ENCODE data around the gene ASIC3.

The ASIC3 gene

GRCh38 chr7:151045262-151045661 lies 3.1 kb upstream of the ASIC3 start:
- no peak overlapping the region for H3K27ac ChIP-seq
- TF ChIP-seq CTCF (conservative IDR thresholded peaks at IDR 0.05) (no peak), ZFX (IDR thresholded peaks at IDR 0.05) (no peak)

- TF ChIP-seq CTCF (conservative IDR thresholded peaks at IDR 0.05) (no peak), ZFX (IDR thresholded peaks at IDR 0.05) (no peak)
- H3K27ac ChIP-seq, result no peak overlapping the region
Measured at GRCh38 chr7:151045967-151046366, 2.4 kb upstream of the ASIC3 start.

GRCh38 chr7:151046603-151047573 lies 1.4 kb upstream of the ASIC3 start:
- H3K27ac ChIP-seq, result no peak overlapping the region
- TF ChIP-seq ZFX (IDR thresholded peaks at IDR 0.05), result no peak
- TF ChIP-seq CTCF (conservative IDR thresholded peaks at IDR 0.05), result no peak

GRCh38 chr7:151048911-151049463 lies 656 bp downstream of the ASIC3 start:
- TF ChIP-seq ZFX (IDR thresholded peaks at IDR 0.05) (no peak), CTCF (conservative IDR thresholded peaks at IDR 0.05) (no peak)
- no peak overlapping the region for H3K27ac ChIP-seq

- no peak for TF ChIP-seq CTCF (conservative IDR thresholded peaks at IDR 0.05)
- TF ChIP-seq ZFX (IDR thresholded peaks at IDR 0.05), result no peak
- no peak overlapping the region for H3K27ac ChIP-seq
Measured at GRCh38 chr7:151051108-151051507, 2.8 kb downstream of the ASIC3 start.

GRCh38 chr7:151053096-151053495 lies 4.8 kb downstream of the ASIC3 start:
- no peak overlapping the region for H3K27ac ChIP-seq
- TF ChIP-seq ZFX (IDR thresholded peaks at IDR 0.05) (no peak), CTCF (conservative IDR thresholded peaks at IDR 0.05) (no peak)

- TF ChIP-seq ZFX (IDR thresholded peaks at IDR 0.05) (no peak), CTCF (conservative IDR thresholded peaks at IDR 0.05) (no peak)
- no peak overlapping the region for H3K27ac ChIP-seq
Measured at GRCh38 chr7:151053751-151054150, 5.4 kb downstream of the ASIC3 start.
